Heart left ventricle (tissue), 13 donors: ENCODE data around the gene COL16A1.

ENCODE experiments used
- CTCF ChIP-seq, 12 donors: fragments of 200-600 bp; sonication (generic) in 4 of 12; IDR thresholded peaks; one replicate each; pipeline versions ENCODE4 v1.5.0 to v1.8.0; 2018 to 2022; ENCODE audit warnings: antibody characterized with exemption in 12 of 12, mild to moderate bottlenecking in 5 of 12
- POLR2A ChIP-seq, 2 donors: fragments of 450-650 bp; IDR thresholded peaks; one replicate each; pipeline ENCODE4 v1.6.1; 2017; ENCODE audit warnings: antibody characterized with exemption in 2 of 2, mild to moderate bottlenecking in 2 of 2, moderate library complexity in 2 of 2
- donor health status: ischemic (EF 13 %, LVEDD 7.1; RV severe dilation, severe dysfunction).
- donor health status: DM: no; HTN: yes; CAD: no.
- donor health status: DM: no; HTN: no; CAD: no.
- donor health status: ischemic (EF 25% LVEDD 6.9; RV normal size, moderate dysfunction).
- donor health status: ischemic (EF 25% LVEDD 5.7; RV mildly dilated, moderate dysfunction).
- donor health status: ischemic (EF 35%, LVEDD 5.7; RV mildly dilated, moderate dysfunction).
- donor health status: nonischemic (EF 11% LVEDD 7.7; RV severe dilation, severe dysfunction).
- donor health status: DM: yes; HTN: yes; CAD: no.
- donor health status: PGD.
- donor health status: ischemic (EF 29% LVEDD 5.4; RV normal size, mild dysfunction).
- donor health status: nonischemic (EF 23%, LVEDD 6.1; RV moderate dilation, normal function).

GRCh38 chr1:31658721-31659120 lies 45.1 kb downstream of the COL16A1 start:
- no peak for TF ChIP-seq CTCF (IDR thresholded peaks at IDR 0.05)
- no peak for TF ChIP-seq POLR2A (IDR thresholded peaks at IDR 0.05)
